Gastroesophageal sphincter (tissue), 3 donors: ENCODE data around the gene EXOC3L1.

Source experiments
- EP300 ChIP-seq: sonication (generic); formaldehyde crosslinking; IDR thresholded peaks from one replicate; pipeline ENCODE4 v1.6.1; 2017; ENCODE audit warnings: antibody characterized with exemption, mild to moderate bottlenecking
- POLR2A ChIP-seq, 2 donors: fragments of 450-650 bp; IDR thresholded peaks; one replicate each; pipeline ENCODE4 v1.6.1; 2017; ENCODE audit warnings: antibody characterized with exemption in 2 of 2, mild to moderate bottlenecking in 2 of 2, moderate library complexity in 1 of 2
- TF ChIP-seq, protein P1 (sequence below), 4 experiments: fragments of 200-600 bp in 2 of 4; fragments of 450-650 bp in 2 of 4; sonication (generic) in 1 of 4; IDR thresholded peaks; one replicate each; pipeline ENCODE4 v1.5.1; 2017 to 2019; ENCODE audit warnings: antibody characterized with exemption in 4 of 4, mild to moderate bottlenecking in 2 of 4, moderate library complexity in 2 of 4

DNA sequence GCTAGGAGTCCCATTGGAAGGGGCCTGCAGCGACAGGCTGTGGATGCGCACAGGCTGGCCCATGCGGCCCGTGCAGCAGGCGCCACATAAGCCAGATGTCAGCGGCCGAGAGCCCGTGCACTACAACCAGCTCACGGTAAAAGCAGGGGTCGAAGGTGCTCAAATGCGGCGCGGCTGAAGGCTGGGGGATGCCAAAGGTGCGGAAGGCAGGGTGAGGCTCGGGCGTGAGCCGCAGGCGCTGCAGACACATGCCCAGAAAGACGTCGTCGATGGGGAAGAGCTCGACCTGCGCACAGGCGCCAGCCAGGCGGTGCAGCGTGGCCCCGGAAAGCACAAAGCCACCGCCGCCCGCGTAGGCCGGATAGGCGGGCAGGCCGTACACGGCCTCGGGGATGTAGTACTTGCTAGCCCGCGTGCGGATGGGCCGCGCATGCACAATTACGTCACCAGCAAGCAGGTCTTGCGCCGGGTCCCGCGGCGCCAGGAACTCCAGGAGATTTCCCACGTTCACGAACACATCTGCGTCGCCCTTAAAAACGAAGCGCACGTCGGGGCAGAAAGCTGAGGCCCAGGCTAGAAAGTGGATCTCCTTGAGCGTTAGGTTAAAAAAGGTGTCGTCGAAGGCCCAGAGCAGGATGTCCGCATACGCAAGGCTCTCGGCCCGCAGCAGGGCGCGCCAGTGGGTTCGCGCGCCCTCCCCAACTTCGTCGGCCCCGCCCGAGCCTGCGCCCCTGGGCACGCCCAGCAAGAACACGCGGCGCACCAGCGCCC is 40.5 kb downstream of the EXOC3L1 start:
- TF ChIP-seq, protein P1, sequence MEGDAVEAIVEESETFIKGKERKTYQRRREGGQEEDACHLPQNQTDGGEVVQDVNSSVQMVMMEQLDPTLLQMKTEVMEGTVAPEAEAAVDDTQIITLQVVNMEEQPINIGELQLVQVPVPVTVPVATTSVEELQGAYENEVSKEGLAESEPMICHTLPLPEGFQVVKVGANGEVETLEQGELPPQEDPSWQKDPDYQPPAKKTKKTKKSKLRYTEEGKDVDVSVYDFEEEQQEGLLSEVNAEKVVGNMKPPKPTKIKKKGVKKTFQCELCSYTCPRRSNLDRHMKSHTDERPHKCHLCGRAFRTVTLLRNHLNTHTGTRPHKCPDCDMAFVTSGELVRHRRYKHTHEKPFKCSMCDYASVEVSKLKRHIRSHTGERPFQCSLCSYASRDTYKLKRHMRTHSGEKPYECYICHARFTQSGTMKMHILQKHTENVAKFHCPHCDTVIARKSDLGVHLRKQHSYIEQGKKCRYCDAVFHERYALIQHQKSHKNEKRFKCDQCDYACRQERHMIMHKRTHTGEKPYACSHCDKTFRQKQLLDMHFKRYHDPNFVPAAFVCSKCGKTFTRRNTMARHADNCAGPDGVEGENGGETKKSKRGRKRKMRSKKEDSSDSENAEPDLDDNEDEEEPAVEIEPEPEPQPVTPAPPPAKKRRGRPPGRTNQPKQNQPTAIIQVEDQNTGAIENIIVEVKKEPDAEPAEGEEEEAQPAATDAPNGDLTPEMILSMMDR (IDR thresholded peaks at IDR 0.05) = no peak
- no peak for TF ChIP-seq EP300
- no peak for TF ChIP-seq POLR2A (IDR thresholded peaks at IDR 0.05)
